Keratinocyte (primary cell): ENCODE results near the gene CASP10. TPM values are rescaled to one million over a fixed set of nuclear protein-coding genes. Genes with fewer than 3 reads are reported as not detected.

Experiments used
- DNase-seq: peaks from one replicate; pipeline ENCODE4 v3.0.0-alpha.2; 2011; ENCODE audit warnings: low read depth, missing footprints, low spot score
- FAIRE-seq: peaks from 2 replicates; lab custom pipeline; 2011; peaks lifted over from hg19 to GRCh38; lab: Jason Lieb, UNC
- H2AFZ ChIP-seq: 2 replicates; pipeline ENCODE4 v1.6.0; 2012; ENCODE audit warnings: low read length, control low read depth, inconsistent platforms; ENCODE audit not compliant: control insufficient read depth
- H3K27ac ChIP-seq: 2 replicates; pipeline ENCODE4 v1.5.1; 2011; ENCODE audit warnings: low read length; ENCODE audit not compliant: control insufficient read depth, insufficient read depth
- H3K27me3 ChIP-seq: 3 replicates; pipeline ENCODE4 v1.6.0; 2011; ENCODE audit warnings: low read length; ENCODE audit not compliant: control insufficient read depth, insufficient read depth; ENCODE audit errors: extremely low read depth
- H3K36me3 ChIP-seq, 2 experiments: 2 replicates in 1 of 2; 3 replicates in 1 of 2; pipeline ENCODE4 v1.5.1; 2011; ENCODE audit warnings: low read length in 2 of 2, mild to moderate bottlenecking in 1 of 2; ENCODE audit not compliant: control insufficient read depth in 2 of 2, insufficient read depth in 2 of 2; ENCODE audit errors: extremely low read depth in 1 of 2
- H3K4me1 ChIP-seq: 3 replicates; pipeline ENCODE4 v1.5.1; 2011; ENCODE audit warnings: low read length; ENCODE audit not compliant: control insufficient read depth, insufficient read depth; ENCODE audit errors: extremely low read depth
- H3K4me2 ChIP-seq: 3 replicates; pipeline ENCODE4 v1.6.0; 2011; ENCODE audit warnings: low read depth, low read length; ENCODE audit not compliant: control insufficient read depth, insufficient read depth; ENCODE audit errors: extremely low read depth
- H3K4me3 ChIP-seq, 3 experiments: fragments of 200-600 bp in 1 of 3; sonication (generic) in 1 of 3; 2 replicates in 2 of 3; 3 replicates in 1 of 3; pipeline ENCODE4 v1.5.1; 2011 to 2016; ENCODE audit warnings: low read length in 3 of 3, mild to moderate bottlenecking in 3 of 3, control low read depth in 2 of 3, inconsistent platforms in 1 of 3, low read depth in 1 of 3, mixed read lengths in 1 of 3, mixed run types in 1 of 3, moderate library complexity in 1 of 3; ENCODE audit not compliant: control insufficient read depth in 2 of 3, insufficient read depth in 2 of 3; ENCODE audit errors: extremely low read depth in 1 of 3
- H3K79me2 ChIP-seq: 2 replicates; pipeline ENCODE4 v1.6.0; 2012; ENCODE audit warnings: low read length; ENCODE audit not compliant: control insufficient read depth, insufficient read depth
- H3K9ac ChIP-seq: 3 replicates; pipeline ENCODE4 v1.6.0; 2011; ENCODE audit warnings: low read length; ENCODE audit not compliant: control insufficient read depth, insufficient read depth; ENCODE audit errors: extremely low read depth
- H3K9me1 ChIP-seq: 3 replicates; pipeline ENCODE4 v1.6.0; 2011; ENCODE audit warnings: low read length; ENCODE audit not compliant: control insufficient read depth, insufficient read depth; ENCODE audit errors: extremely low read depth
- H3K9me3 ChIP-seq: 2 replicates; pipeline ENCODE4 v1.5.1; 2012; ENCODE audit warnings: low read depth, low read length; ENCODE audit not compliant: control insufficient read depth
- H4K20me1 ChIP-seq: 3 replicates; pipeline ENCODE4 v1.6.0; 2011; ENCODE audit warnings: low read length; ENCODE audit not compliant: control insufficient read depth, insufficient read depth; ENCODE audit errors: extremely low read depth
- EZH2 ChIP-seq: IDR thresholded peaks from one replicate; pipeline ENCODE4 v1.6.1; 2012; ENCODE audit warnings: inconsistent platforms, mild to moderate bottlenecking, low read length, moderate library complexity
- dilution Hi-C: fragments of 300-500 bp; cut with MboI; formaldehyde crosslinking; loops from one replicate; pipeline ENCODE4 v1.7.0; 2020; ENCODE audit warnings: low sequenced_read_pairs; ENCODE audit not compliant: extremely low pct_ligation_motif_present
- polyA plus RNA-seq, 5 experiments: library from polyadenylated mRNA; depleted of rRNA in 3 of 5; stranded (reverse) in 3 of 5; stranded (forward) in 1 of 5; unstranded in 1 of 5; fragments of >200 nt; gene quantifications; 1 replicate in 1 of 5; 2 replicates in 3 of 5; 3 replicates in 1 of 5; pipeline versions ENCODE4 v1.2.1 to v1.2.3, GENCODE V29; 2011 to 2012; ENCODE audit warnings: missing spikeins in 2 of 5, low read depth in 1 of 5, low replicate concordance in 1 of 5
- TF ChIP-seq, protein P1 (sequence below), 3 experiments: IDR thresholded peaks in 1 of 3; conservative IDR thresholded peaks in 1 of 3; optimal IDR thresholded peaks in 1 of 3; 2 replicates in 2 of 3; 3 replicates in 1 of 3; pipeline versions ENCODE3 to v1.5.1; 2011; ENCODE audit warnings: low read length in 3 of 3, mild to moderate bottlenecking in 3 of 3, moderate library complexity in 2 of 3, control low read depth in 1 of 3, inconsistent platforms in 1 of 3; ENCODE audit not compliant: insufficient read depth in 2 of 3; ENCODE audit errors: extremely low read depth in 1 of 3

CASP10 gene
- polyA plus RNA-seq, 1 donor (not counting 4 experiments of a cell fraction or from before 2014, with no cell fraction given): 7.1 TPM

GRCh38 chr2:201264472-201265173, 81.7 kb downstream of the CASP10 start:
- H2AFZ ChIP-seq: no peak overlapping the region
- H3K9ac ChIP-seq: no peak overlapping the region
- peaks cover 10% of the 10 kb centered on the region for H3K4me1 ChIP-seq
- no peaks in the 10 kb centered on the region for H4K20me1 ChIP-seq
- H3K79me2 ChIP-seq: peaks cover 23% of the 10 kb centered on the region
- no peaks in the 10 kb centered on the region for H3K9me3 ChIP-seq
- H3K36me3 ChIP-seq: peaks cover 7 to 20% of the 10 kb centered on the region in 2 experiments
- DNase-seq (no peak), FAIRE-seq (no peak)
- H3K4me3 ChIP-seq: no peak overlapping the region
- H3K27ac ChIP-seq: no peak overlapping the region
- H3K9me1 ChIP-seq: no peaks in the 10 kb centered on the region
- dilution Hi-C loops: no loop called here
- no peak for TF ChIP-seq EZH2
- TF ChIP-seq, protein P1, sequence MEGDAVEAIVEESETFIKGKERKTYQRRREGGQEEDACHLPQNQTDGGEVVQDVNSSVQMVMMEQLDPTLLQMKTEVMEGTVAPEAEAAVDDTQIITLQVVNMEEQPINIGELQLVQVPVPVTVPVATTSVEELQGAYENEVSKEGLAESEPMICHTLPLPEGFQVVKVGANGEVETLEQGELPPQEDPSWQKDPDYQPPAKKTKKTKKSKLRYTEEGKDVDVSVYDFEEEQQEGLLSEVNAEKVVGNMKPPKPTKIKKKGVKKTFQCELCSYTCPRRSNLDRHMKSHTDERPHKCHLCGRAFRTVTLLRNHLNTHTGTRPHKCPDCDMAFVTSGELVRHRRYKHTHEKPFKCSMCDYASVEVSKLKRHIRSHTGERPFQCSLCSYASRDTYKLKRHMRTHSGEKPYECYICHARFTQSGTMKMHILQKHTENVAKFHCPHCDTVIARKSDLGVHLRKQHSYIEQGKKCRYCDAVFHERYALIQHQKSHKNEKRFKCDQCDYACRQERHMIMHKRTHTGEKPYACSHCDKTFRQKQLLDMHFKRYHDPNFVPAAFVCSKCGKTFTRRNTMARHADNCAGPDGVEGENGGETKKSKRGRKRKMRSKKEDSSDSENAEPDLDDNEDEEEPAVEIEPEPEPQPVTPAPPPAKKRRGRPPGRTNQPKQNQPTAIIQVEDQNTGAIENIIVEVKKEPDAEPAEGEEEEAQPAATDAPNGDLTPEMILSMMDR (optimal IDR thresholded peaks at IDR 0.05 in 1 of 3, IDR thresholded peaks at IDR 0.05 in 1 of 3, conservative IDR thresholded peaks at IDR 0.05 in 1 of 3; ENCODE audit: extremely low read depth in 1 of 3, insufficient read depth in 2 of 3, low read length in 3 of 3): no peak
- H3K27me3 ChIP-seq: no peaks in the 10 kb centered on the region
- no peak overlapping the region for H3K4me2 ChIP-seq

DNA sequence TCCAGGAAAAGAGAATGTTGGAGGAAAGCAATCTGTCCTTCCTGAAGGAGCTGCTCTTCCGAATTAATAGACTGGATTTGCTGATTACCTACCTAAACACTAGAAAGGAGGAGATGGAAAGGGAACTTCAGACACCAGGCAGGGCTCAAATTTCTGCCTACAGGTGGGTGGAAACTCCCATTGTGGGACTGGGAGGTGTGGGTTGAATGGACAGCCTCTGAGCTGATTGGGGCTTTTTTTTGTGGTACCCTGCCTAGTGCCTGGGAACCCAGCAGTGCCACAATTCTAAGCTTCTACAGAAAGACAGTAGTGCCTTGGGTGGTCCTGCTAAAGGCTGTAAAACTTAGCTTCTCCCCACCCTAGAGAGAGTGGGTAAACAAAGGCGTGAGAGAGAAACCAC, 83.7 kb downstream of the CASP10 start:
- H3K36me3 ChIP-seq: peaks cover 7 to 20% of the 10 kb centered on the region in 2 experiments
- H3K9me3 ChIP-seq: no peaks in the 10 kb centered on the region
- H2AFZ ChIP-seq: no peak overlapping the region
- no peak overlapping the region for H3K27ac ChIP-seq
- H3K4me1 ChIP-seq: no peaks in the 10 kb centered on the region
- H3K9me1 ChIP-seq: no peaks in the 10 kb centered on the region
- H3K4me3 ChIP-seq: no peak overlapping the region
- no peak for TF ChIP-seq EZH2
- TF ChIP-seq, protein P1 (optimal IDR thresholded peaks at IDR 0.05 in 1 of 3, IDR thresholded peaks at IDR 0.05 in 1 of 3, conservative IDR thresholded peaks at IDR 0.05 in 1 of 3; ENCODE audit: extremely low read depth in 1 of 3, insufficient read depth in 2 of 3, low read length in 3 of 3): no peak
- H3K79me2 ChIP-seq: peaks cover 11% of the 10 kb centered on the region
- no peak overlapping the region for H3K9ac ChIP-seq
- dilution Hi-C loops: no loop called here
- no peak overlapping the region for H3K4me2 ChIP-seq
- DNase-seq (no peak), FAIRE-seq (no peak)
- H3K27me3 ChIP-seq: no peaks in the 10 kb centered on the region
- H4K20me1 ChIP-seq: no peaks in the 10 kb centered on the region
